PFSK-1 (cell line): ENCODE measurements around the gene COL23A1.

Source experiments
- FOXP2 ChIP-seq: optimal IDR thresholded peaks from 2 replicates; pipeline ENCODE3; 2011; ENCODE audit warnings: borderline replicate concordance, control low read depth, inconsistent platforms; ENCODE audit not compliant: insufficient read depth; ENCODE audit errors: extremely low read length, extremely low read depth
- POLR2AphosphoS5 ChIP-seq: IDR thresholded peaks from 2 replicates; pipeline ENCODE4 v1.6.1; 2012; ENCODE audit warnings: low read depth, mild to moderate bottlenecking, control low read depth, low read length, moderate library complexity
- SIN3A ChIP-seq: IDR thresholded peaks from 2 replicates; pipeline ENCODE4 v1.6.1; 2012; ENCODE audit warnings: mild to moderate bottlenecking, low read length, moderate library complexity, borderline replicate concordance; ENCODE audit not compliant: insufficient read depth
- TAF1 ChIP-seq: IDR thresholded peaks from 2 replicates; pipeline ENCODE4 v1.6.1; 2012; ENCODE audit warnings: low read length, control low read depth, borderline replicate concordance; ENCODE audit not compliant: insufficient read depth
- TF ChIP-seq, protein P1 (sequence below), 2 experiments: IDR thresholded peaks; 2 replicates each; pipeline versions ENCODE4 v1.6.1 to v1.8.0; 2011 to 2012; ENCODE audit warnings: low read depth in 2 of 2, low read length in 2 of 2, control low read depth in 1 of 2, inconsistent platforms in 1 of 2, mild to moderate bottlenecking in 1 of 2, moderate library complexity in 1 of 2; ENCODE audit not compliant: insufficient read depth in 1 of 2

Gene COL23A1

GRCh38 chr5:178296066-178296465 is 294.1 kb downstream of the COL23A1 start:
- TF ChIP-seq SIN3A = no peak
- no peak for TF ChIP-seq POLR2AphosphoS5
- no peak for TF ChIP-seq FOXP2
- no peak for TF ChIP-seq TAF1
- TF ChIP-seq, protein P1, sequence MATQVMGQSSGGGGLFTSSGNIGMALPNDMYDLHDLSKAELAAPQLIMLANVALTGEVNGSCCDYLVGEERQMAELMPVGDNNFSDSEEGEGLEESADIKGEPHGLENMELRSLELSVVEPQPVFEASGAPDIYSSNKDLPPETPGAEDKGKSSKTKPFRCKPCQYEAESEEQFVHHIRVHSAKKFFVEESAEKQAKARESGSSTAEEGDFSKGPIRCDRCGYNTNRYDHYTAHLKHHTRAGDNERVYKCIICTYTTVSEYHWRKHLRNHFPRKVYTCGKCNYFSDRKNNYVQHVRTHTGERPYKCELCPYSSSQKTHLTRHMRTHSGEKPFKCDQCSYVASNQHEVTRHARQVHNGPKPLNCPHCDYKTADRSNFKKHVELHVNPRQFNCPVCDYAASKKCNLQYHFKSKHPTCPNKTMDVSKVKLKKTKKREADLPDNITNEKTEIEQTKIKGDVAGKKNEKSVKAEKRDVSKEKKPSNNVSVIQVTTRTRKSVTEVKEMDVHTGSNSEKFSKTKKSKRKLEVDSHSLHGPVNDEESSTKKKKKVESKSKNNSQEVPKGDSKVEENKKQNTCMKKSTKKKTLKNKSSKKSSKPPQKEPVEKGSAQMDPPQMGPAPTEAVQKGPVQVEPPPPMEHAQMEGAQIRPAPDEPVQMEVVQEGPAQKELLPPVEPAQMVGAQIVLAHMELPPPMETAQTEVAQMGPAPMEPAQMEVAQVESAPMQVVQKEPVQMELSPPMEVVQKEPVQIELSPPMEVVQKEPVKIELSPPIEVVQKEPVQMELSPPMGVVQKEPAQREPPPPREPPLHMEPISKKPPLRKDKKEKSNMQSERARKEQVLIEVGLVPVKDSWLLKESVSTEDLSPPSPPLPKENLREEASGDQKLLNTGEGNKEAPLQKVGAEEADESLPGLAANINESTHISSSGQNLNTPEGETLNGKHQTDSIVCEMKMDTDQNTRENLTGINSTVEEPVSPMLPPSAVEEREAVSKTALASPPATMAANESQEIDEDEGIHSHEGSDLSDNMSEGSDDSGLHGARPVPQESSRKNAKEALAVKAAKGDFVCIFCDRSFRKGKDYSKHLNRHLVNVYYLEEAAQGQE (IDR thresholded peaks at IDR 0.05; ENCODE audit: insufficient read depth in 1 of 2, low read depth in 2 of 2, low read length in 2 of 2) = no peak

DNA sequence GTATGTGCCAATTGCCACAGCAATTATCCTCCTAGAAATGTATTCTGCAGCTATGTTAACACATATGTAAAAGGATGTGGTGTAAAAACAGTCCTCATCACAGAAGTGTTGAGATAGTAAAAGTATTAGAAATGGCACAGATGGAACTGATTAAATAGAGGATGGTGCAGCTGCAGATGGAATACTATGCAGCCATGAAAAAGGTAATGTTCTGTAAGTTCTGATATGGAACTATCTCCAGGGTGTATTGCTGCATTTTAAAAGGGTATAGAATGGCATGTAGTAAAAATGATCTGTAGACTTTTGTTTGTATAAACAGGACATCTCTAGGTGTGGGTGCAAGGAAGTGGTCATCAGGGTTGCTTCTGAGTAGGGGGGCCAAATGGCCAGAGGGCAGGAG is 294.6 kb downstream of the COL23A1 start:
- TF ChIP-seq, protein P1 (IDR thresholded peaks at IDR 0.05; ENCODE audit: insufficient read depth in 1 of 2, low read depth in 2 of 2, low read length in 2 of 2) = no peak
- TF ChIP-seq SIN3A = no peak
- TF ChIP-seq FOXP2 = no peak
- TF ChIP-seq TAF1 = no peak
- no peak for TF ChIP-seq POLR2AphosphoS5

DNA sequence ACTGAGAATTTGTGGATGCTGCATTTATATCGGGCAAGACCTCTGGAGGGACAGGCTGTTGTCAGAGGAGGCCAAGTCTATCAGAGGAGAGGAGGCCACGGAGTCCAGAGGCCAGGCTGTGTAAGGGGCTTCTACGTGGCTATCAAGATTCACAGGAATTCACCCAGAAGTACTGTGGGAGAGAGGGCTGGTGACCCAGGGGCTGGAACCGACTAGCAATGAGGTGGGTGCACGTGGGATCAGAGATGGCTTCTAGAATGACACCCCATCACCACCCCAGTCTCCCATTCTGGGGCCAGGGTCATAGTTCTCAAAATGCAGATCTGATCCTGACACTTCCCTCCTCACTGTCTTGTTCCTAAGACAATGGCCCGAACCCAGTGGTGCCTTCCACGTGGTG is 296.4 kb downstream of the COL23A1 start:
- TF ChIP-seq FOXP2 (no peak), POLR2AphosphoS5 (no peak), TAF1 (no peak), SIN3A (no peak)
- TF ChIP-seq, protein P1 (IDR thresholded peaks at IDR 0.05; ENCODE audit: insufficient read depth in 1 of 2, low read depth in 2 of 2, low read length in 2 of 2) = no peak

- TF ChIP-seq SIN3A (no peak), TAF1 (no peak), FOXP2 (no peak), POLR2AphosphoS5 (no peak)
- TF ChIP-seq, protein P1 (IDR thresholded peaks at IDR 0.05; ENCODE audit: insufficient read depth in 1 of 2, low read depth in 2 of 2, low read length in 2 of 2) = no peak
Measured at GRCh38 chr5:178293400-178293799, 296.8 kb downstream of the COL23A1 start.

- TF ChIP-seq, protein P1 (IDR thresholded peaks at IDR 0.05; ENCODE audit: insufficient read depth in 1 of 2, low read depth in 2 of 2, low read length in 2 of 2) = no peak
- TF ChIP-seq POLR2AphosphoS5 (no peak), TAF1 (no peak), FOXP2 (no peak)
Measured at GRCh38 chr5:178292826-178293205, 297.4 kb downstream of the COL23A1 start.
